ENCODE results near the gene FXYD7.

FXYD7 gene

DNA sequence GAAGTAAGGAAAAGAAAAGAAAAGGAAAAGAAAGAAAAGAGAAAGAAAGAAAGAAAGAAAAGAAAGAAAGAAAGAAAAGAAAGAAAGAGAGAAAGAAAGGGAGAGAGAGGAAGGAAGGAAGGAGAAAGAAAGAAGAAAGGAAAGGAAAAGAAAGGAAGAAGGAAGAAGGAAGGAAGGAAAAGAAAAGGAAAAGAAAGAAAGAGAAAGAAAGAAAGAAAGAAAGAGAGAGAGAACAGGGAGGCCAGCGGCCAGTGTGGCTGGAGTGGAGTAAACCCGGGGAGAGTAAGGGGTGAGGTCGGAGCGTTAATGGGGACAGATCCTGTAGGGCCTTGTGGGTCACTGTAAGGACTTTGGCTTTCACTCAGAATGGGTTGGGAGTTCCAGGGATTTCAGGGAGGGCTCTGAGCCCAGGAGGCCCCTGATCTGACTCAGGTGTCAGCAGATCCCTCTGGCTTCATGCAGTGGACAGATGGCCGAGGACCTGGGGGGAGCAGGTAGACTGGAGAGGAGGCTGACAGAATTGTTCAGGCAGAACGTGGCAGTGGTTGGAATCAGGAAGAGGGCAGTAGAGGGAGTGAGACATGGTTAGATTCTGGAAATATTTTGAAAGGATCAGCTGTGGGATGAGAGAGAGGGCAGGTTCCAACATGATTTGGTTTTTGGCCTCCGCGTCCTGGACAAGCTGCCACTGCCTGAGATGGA, 47.2 kb upstream of the FXYD7 start:
- no peaks in the 10 kb centered on the region; a peak in 1 of 3 replicates for H3K36me3 ChIP-seq (ENCODE audit: control insufficient read depth in 2 of 2, insufficient read depth in 1 of 2, low read length in 2 of 2)
- H3K4me1 ChIP-seq (ENCODE audit: control insufficient read depth, insufficient read depth, low read length): peaks cover 1% of the 10 kb centered on the region; the same call in 1 of the 2 replicates
- no peaks in the 10 kb centered on the region for H3K9me3 ChIP-seq (ENCODE audit: control insufficient read depth, insufficient read depth, low read depth, low read length)
- ChIA-PET POLR2A (interaction anchor here (0.7 to 1.1 kb wide), 2 partner anchors 29 to 301 kb away, joined by 3 to 5 read pairs; no protein-coding TSS in a partner anchor), CTCF (interaction anchor here (1.2 to 3.5 kb wide), 4 partner anchors 19 to 82 kb away, joined by 3 to 25 read pairs (median 6); partner anchors contain the start of gene FXYD3)
- TF ChIP-seq ZNF600 (tag by site-specific recombination; IDR thresholded peaks at IDR 0.05): peak; percentile 71
- no peak for TF ChIP-seq EGR2 (tag by site-specific recombination; IDR thresholded peaks at IDR 0.05; ENCODE audit: low read depth)
- TF ChIP-seq ZBTB48 (tag by site-specific recombination; IDR thresholded peaks at IDR 0.05): 0 out of 2 replicates have a peak, but pooled peaks have one; percentile 24
- 0 out of 2 replicates have a peak, but pooled peaks have one; percentile 59 for TF ChIP-seq ZNF514 (tag by site-specific recombination; IDR thresholded peaks at IDR 0.05)
- TF ChIP-seq ZNF654 (tag by site-specific recombination; IDR thresholded peaks at IDR 0.05; ENCODE audit: low read depth): no peak
- TF ChIP-seq ZNF521 (tag by site-specific recombination; IDR thresholded peaks at IDR 0.05): peak; percentile 93; the same call in 1 of the 2 replicates
- TF ChIP-seq, protein P1, sequence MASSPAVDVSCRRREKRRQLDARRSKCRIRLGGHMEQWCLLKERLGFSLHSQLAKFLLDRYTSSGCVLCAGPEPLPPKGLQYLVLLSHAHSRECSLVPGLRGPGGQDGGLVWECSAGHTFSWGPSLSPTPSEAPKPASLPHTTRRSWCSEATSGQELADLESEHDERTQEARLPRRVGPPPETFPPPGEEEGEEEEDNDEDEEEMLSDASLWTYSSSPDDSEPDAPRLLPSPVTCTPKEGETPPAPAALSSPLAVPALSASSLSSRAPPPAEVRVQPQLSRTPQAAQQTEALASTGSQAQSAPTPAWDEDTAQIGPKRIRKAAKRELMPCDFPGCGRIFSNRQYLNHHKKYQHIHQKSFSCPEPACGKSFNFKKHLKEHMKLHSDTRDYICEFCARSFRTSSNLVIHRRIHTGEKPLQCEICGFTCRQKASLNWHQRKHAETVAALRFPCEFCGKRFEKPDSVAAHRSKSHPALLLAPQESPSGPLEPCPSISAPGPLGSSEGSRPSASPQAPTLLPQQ (tag by site-specific recombination; IDR thresholded peaks at IDR 0.05): no peak
- peak; percentile 95; the same call in 1 of the 2 replicates for TF ChIP-seq ZNF114 (tag by site-specific recombination; IDR thresholded peaks at IDR 0.05)
- TF ChIP-seq ZBTB17 (tag by site-specific recombination; IDR thresholded peaks at IDR 0.05): peak; percentile 35; the same call in 1 of the 2 replicates
- TF ChIP-seq PRDM1 (tag by site-specific recombination; IDR thresholded peaks at IDR 0.05): peak; percentile 100
- TF ChIP-seq ZFHX2 (tag by site-specific recombination; conservative IDR thresholded peaks at IDR 0.05): no peak
- 0 out of 2 replicates have a peak, but pooled peaks have one; percentile 9 for TF ChIP-seq ZIC2 (tag by site-specific recombination; IDR thresholded peaks at IDR 0.05)
- 0 out of 2 replicates have a peak, but pooled peaks have one; percentile 32 for TF ChIP-seq ZNF311 (tag by site-specific recombination; IDR thresholded peaks at IDR 0.05; ENCODE audit: borderline replicate concordance)
- no peak for TF ChIP-seq ZNF747 (tag by site-specific recombination; IDR thresholded peaks at IDR 0.05)
- no peak for TF ChIP-seq SETDB1 (IDR thresholded peaks at IDR 0.05; ENCODE audit: insufficient read length, low read length)
- no peak for TF ChIP-seq ZNF701 (tag by site-specific recombination; IDR thresholded peaks at IDR 0.05)
- TF ChIP-seq YY1 (tag by site-specific recombination; IDR thresholded peaks at IDR 0.05): no peak
- TF ChIP-seq ZNF366 (tag by site-specific recombination; conservative IDR thresholded peaks at IDR 0.05): peak; percentile 100
- H3K27ac ChIP-seq (ENCODE audit: extremely low read depth, low read depth, low read length): no peak overlapping the region
- no peak overlapping the region for H3K4me3 ChIP-seq (ENCODE audit: low read depth, low read length)

- Histone ChIP-seq H3K9me3 (ENCODE audit: control insufficient read depth, insufficient read depth, low read depth, low read length) (no peaks in the 10 kb centered on the region), H3K27ac (ENCODE audit: extremely low read depth, low read depth, low read length) (no peak overlapping the region), H3K4me3 (ENCODE audit: low read depth, low read length) (no peak overlapping the region), H3K4me1 (ENCODE audit: control insufficient read depth, insufficient read depth, low read length) (no peaks in the 10 kb centered on the region), H3K36me3 (ENCODE audit: control insufficient read depth in 2 of 2, insufficient read depth in 1 of 2, low read length in 2 of 2) (no peaks in the 10 kb centered on the region; a peak in 1 of 3 replicates)
- ChIA-PET CTCF (interaction anchor here (0.8 to 3.5 kb wide), 9 partner anchors 7 to 43 kb away, joined by 3 to 25 read pairs (median 6); partner anchors contain the start of gene FXYD3), POLR2A (interaction anchor here (0.6 kb wide), 1 partner anchor 15 kb away, joined by 3 read pairs; no protein-coding TSS in a partner anchor)
- TF ChIP-seq BCL11A (tag by site-specific recombination; IDR thresholded peaks at IDR 0.05; ENCODE audit: low read depth): no peak
- TF ChIP-seq, protein P2, sequence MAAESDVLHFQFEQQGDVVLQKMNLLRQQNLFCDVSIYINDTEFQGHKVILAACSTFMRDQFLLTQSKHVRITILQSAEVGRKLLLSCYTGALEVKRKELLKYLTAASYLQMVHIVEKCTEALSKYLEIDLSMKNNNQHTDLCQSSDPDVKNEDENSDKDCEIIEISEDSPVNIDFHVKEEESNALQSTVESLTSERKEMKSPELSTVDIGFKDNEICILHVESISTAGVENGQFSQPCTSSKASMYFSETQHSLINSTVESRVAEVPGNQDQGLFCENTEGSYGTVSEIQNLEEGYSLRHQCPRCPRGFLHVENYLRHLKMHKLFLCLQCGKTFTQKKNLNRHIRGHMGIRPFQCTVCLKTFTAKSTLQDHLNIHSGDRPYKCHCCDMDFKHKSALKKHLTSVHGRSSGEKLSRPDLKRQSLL (tag by site-specific recombination; IDR thresholded peaks at IDR 0.05): no peak
- TF ChIP-seq ZBTB48 (tag by site-specific recombination; IDR thresholded peaks at IDR 0.05): peak; percentile 26; the same call in 1 of the 2 replicates
- TF ChIP-seq, protein P3, sequence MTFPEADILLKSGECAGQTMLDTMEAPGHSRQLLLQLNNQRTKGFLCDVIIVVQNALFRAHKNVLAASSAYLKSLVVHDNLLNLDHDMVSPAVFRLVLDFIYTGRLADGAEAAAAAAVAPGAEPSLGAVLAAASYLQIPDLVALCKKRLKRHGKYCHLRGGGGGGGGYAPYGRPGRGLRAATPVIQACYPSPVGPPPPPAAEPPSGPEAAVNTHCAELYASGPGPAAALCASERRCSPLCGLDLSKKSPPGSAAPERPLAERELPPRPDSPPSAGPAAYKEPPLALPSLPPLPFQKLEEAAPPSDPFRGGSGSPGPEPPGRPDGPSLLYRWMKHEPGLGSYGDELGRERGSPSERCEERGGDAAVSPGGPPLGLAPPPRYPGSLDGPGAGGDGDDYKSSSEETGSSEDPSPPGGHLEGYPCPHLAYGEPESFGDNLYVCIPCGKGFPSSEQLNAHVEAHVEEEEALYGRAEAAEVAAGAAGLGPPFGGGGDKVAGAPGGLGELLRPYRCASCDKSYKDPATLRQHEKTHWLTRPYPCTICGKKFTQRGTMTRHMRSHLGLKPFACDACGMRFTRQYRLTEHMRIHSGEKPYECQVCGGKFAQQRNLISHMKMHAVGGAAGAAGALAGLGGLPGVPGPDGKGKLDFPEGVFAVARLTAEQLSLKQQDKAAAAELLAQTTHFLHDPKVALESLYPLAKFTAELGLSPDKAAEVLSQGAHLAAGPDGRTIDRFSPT (tag by site-specific recombination; IDR thresholded peaks at IDR 0.05): peak; percentile 44; the same call in 1 of the 2 replicates
- TF ChIP-seq, protein P4, sequence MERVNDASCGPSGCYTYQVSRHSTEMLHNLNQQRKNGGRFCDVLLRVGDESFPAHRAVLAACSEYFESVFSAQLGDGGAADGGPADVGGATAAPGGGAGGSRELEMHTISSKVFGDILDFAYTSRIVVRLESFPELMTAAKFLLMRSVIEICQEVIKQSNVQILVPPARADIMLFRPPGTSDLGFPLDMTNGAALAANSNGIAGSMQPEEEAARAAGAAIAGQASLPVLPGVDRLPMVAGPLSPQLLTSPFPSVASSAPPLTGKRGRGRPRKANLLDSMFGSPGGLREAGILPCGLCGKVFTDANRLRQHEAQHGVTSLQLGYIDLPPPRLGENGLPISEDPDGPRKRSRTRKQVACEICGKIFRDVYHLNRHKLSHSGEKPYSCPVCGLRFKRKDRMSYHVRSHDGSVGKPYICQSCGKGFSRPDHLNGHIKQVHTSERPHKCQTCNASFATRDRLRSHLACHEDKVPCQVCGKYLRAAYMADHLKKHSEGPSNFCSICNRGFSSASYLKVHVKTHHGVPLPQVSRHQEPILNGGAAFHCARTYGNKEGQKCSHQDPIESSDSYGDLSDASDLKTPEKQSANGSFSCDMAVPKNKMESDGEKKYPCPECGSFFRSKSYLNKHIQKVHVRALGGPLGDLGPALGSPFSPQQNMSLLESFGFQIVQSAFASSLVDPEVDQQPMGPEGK (tag by site-specific recombination; IDR thresholded peaks at IDR 0.05): no peak
- TF ChIP-seq SP2 (tag by site-specific recombination; IDR thresholded peaks at IDR 0.05): 0 out of 2 replicates have a peak, but pooled peaks have one; percentile 9
- TF ChIP-seq ZNF843 (tag by site-specific recombination; IDR thresholded peaks at IDR 0.05): no peak
Observed at GRCh38 chr19:35098413-35099049, 44.5 kb upstream of the FXYD7 start.
